IgD-negative memory B cell (primary cell): ENCODE results near the gene CEP295NL. TPM values are rescaled to one million over a fixed set of nuclear protein-coding genes. Genes with fewer than 3 reads are reported as not detected.

Source experiments
- H3K27ac Mint-ChIP-seq, 3 donors: one replicate each; pipeline ENCODE4 v1.8.0; 2020 to 2022; ENCODE audit warnings: mild to moderate bottlenecking in 3 of 3, mixed read lengths in 3 of 3, moderate library complexity in 1 of 3
- H3K27me3 Mint-ChIP-seq: one replicate; pipeline ENCODE4 v1.8.0; 2021; ENCODE audit warnings: mixed read lengths
- H3K36me3 Mint-ChIP-seq: one replicate; pipeline ENCODE4 v1.8.0; 2020; ENCODE audit warnings: mild to moderate bottlenecking, mixed read lengths
- H3K4me1 Mint-ChIP-seq, 3 donors: one replicate each; pipeline ENCODE4 v1.8.0; 2020 to 2022; ENCODE audit warnings: mixed read lengths in 3 of 3, mild to moderate bottlenecking in 1 of 3
- H3K4me3 Mint-ChIP-seq, 4 donors: one replicate each; pipeline ENCODE4 v1.8.0; 2020 to 2022; ENCODE audit warnings: mild to moderate bottlenecking in 4 of 4, mixed read lengths in 4 of 4, moderate library complexity in 3 of 4
- H3K9me3 Mint-ChIP-seq, 3 donors: one replicate each; pipeline ENCODE4 v1.8.0; 2020 to 2021; ENCODE audit warnings: mixed read lengths in 3 of 3, mild to moderate bottlenecking in 1 of 3
- polyA plus RNA-seq: library from polyadenylated mRNA; unstranded; fragments of 300-500 nt; fragmentation: Illumina TruSeq; gene quantifications from one replicate; pipeline ENCODE4 v1.2.3, GENCODE V29; 2021

CEP295NL gene
- polyA plus RNA-seq, 1 donor from 2014 or later: 1.6 TPM

GRCh38 chr17:78935419-78936323 lies 32.7 kb upstream of the CEP295NL start:
- H3K36me3 Mint-ChIP-seq: no peaks in the 10 kb centered on the region
- H3K27ac Mint-ChIP-seq: no peak overlapping the region
- H3K4me1 Mint-ChIP-seq: peaks cover 0 to 8% (median 5%) of the 10 kb centered on the region in 3 donors

GRCh38 chr17:78934681-78935418 lies 31.8 kb upstream of the CEP295NL start:
- no peak overlapping the region for H3K27ac Mint-ChIP-seq

More at GRCh38 chr17:78935419-78936323, 32.7 kb upstream of the CEP295NL start:
- peaks cover 10% of the 10 kb centered on the region for H3K27me3 Mint-ChIP-seq
- H3K9me3 Mint-ChIP-seq: no peaks in the 10 kb centered on the region
- no peak overlapping the region for H3K4me3 Mint-ChIP-seq

GRCh38 chr17:78933959-78934568 lies 31.1 kb upstream of the CEP295NL start:
- Mint-ChIP-seq H3K9me3 (no peaks in the 10 kb centered on the region), H3K27me3 (peaks cover 8% of the 10 kb centered on the region), H3K27ac (no peak overlapping the region), H3K36me3 (no peaks in the 10 kb centered on the region), H3K4me1 (peaks cover 0 to 9% (median 5%) of the 10 kb centered on the region in 3 donors), H3K4me3 (peak overlapping the region in 1 of 4 donors; percentile 84)

More at GRCh38 chr17:78934681-78935418, 31.8 kb upstream of the CEP295NL start:
- H3K27me3 Mint-ChIP-seq: peaks cover 10% of the 10 kb centered on the region
- no peaks in the 10 kb centered on the region for H3K9me3 Mint-ChIP-seq
- no peaks in the 10 kb centered on the region for H3K36me3 Mint-ChIP-seq
- peaks cover 0 to 8% (median 5%) of the 10 kb centered on the region in 3 donors for H3K4me1 Mint-ChIP-seq
- peak overlapping the region in 1 of 4 donors; percentile 84 for H3K4me3 Mint-ChIP-seq

- Mint-ChIP-seq H3K27me3 (peaks cover 9% of the 10 kb centered on the region), H3K4me3 (peak overlapping the region in 2 of 4 donors; percentile 28 to 74), H3K36me3 (no peaks in the 10 kb centered on the region), H3K27ac (peak overlapping the region in 2 of 3 donors; percentile 46 to 69), H3K9me3 (no peaks in the 10 kb centered on the region), H3K4me1 (peaks cover 0 to 10% (median 5%) of the 10 kb centered on the region in 3 donors)
Measured at GRCh38 chr17:78933025-78933958, 30.3 kb upstream of the CEP295NL start.

- Mint-ChIP-seq H3K4me3 (no peak overlapping the region), H3K27me3 (peaks cover 10% of the 10 kb centered on the region), H3K27ac (no peak overlapping the region), H3K9me3 (no peaks in the 10 kb centered on the region), H3K36me3 (no peaks in the 10 kb centered on the region), H3K4me1 (peaks cover 0 to 10% (median 5%) of the 10 kb centered on the region in 3 donors)
Measured at GRCh38 chr17:78929908-78930775, 27.1 kb upstream of the CEP295NL start.

- Mint-ChIP-seq H3K27ac (no peak overlapping the region), H3K27me3 (peaks cover 5% of the 10 kb centered on the region), H3K4me3 (peak overlapping the region in 3 of 4 donors; percentile 4 to 51 (median 12)), H3K36me3 (no peaks in the 10 kb centered on the region), H3K4me1 (peaks cover 5 to 12% (median 5%) of the 10 kb centered on the region in 3 donors), H3K9me3 (no peaks in the 10 kb centered on the region)
Measured at GRCh38 chr17:78925662-78926555, 22.9 kb upstream of the CEP295NL start.

- Mint-ChIP-seq H3K27ac (no peak within 1 kb of the TSS), H3K4me3 (peak within 1 kb of the TSS; percentile 83 to 97 (median 85)), H3K9me3 (no peaks in the 10 kb centered on the region), H3K4me1 (peaks cover 5 to 12% (median 5%) of the 10 kb centered on the region in 3 donors), H3K27me3 (peaks cover 5% of the 10 kb centered on the region), H3K36me3 (no peaks in the 10 kb centered on the region)
Measured at GRCh38 chr17:78925234-78925633, 22.2 kb upstream of the CEP295NL start, which contains the start of gene TIMP2. Gene TIMP2 (minus strand): TSS chr17:78925387. CDS start chr17:78925088, 299 bp downstream.

- Mint-ChIP-seq H3K27ac (no peak overlapping the region), H3K36me3 (no peaks in the 10 kb centered on the region), H3K27me3 (peaks cover 5% of the 10 kb centered on the region), H3K9me3 (no peaks in the 10 kb centered on the region), H3K4me3 (peak overlapping the region; percentile 83 to 97 (median 85)), H3K4me1 (peaks cover 5 to 12% (median 5%) of the 10 kb centered on the region in 3 donors)
Measured at GRCh38 chr17:78924481-78925151, 21.6 kb upstream of the CEP295NL start.

GRCh38 chr17:78923660-78924453 lies 20.9 kb upstream of the CEP295NL start:
- Mint-ChIP-seq H3K9me3 (no peaks in the 10 kb centered on the region), H3K27me3 (peaks cover 2% of the 10 kb centered on the region), H3K36me3 (no peaks in the 10 kb centered on the region), H3K4me1 (peaks cover 5 to 10% (median 5%) of the 10 kb centered on the region in 3 donors), H3K4me3 (peak overlapping the region; percentile 83 to 97 (median 85)), H3K27ac (peak overlapping the region in 2 of 3 donors; percentile 41 to 87)

GRCh38 chr17:78922816-78923498 lies 20.0 kb upstream of the CEP295NL start:
- peak overlapping the region; percentile 84 to 97 (median 85) for H3K4me3 Mint-ChIP-seq
- H3K27ac Mint-ChIP-seq: peak overlapping the region in 2 of 3 donors; percentile 41 to 84
- peaks cover 5 to 13% (median 5%) of the 10 kb centered on the region in 3 donors for H3K4me1 Mint-ChIP-seq
- no peaks in the 10 kb centered on the region for H3K36me3 Mint-ChIP-seq
- H3K27me3 Mint-ChIP-seq: peaks cover 4% of the 10 kb centered on the region
- H3K9me3 Mint-ChIP-seq: no peaks in the 10 kb centered on the region
